Right renal cortex interstitium (tissue), 3 donors: ENCODE results near the gene LCLAT1. TPM values are rescaled to one million over a fixed set of nuclear protein-coding genes. Genes with fewer than 3 reads are reported as not detected.
A peak's percentile ranks its signal among the peaks of the same experiment; 100 is the strongest.

Experiments
- DNase-seq, 3 donors: peaks; one replicate each; pipeline ENCODE4 v3.0.0-alpha.2; 2013; ENCODE audit warnings: low read depth in 3 of 3, low spot score in 2 of 3
- polyA plus RNA-seq, 3 donors: library from polyadenylated mRNA; unstranded; fragments of 120-200 nt; gene quantifications; one replicate each; pipeline ENCODE4 v1.2.1, GENCODE V29; 2013; ENCODE audit not compliant: insufficient read length in 3 of 3

The LCLAT1 gene
- 10 to 100 TPM; 19.6 to 20.5 (median 20.1) TPM for polyA plus RNA-seq

GRCh38 chr2:30447149-30448045 lies at the start of gene LCLAT1:
Gene LCLAT1 (plus strand): TSS chr2:30447246. CDS start chr2:30525591, 78,345 bp downstream.
- DNase-seq: peak in 2 of 3 donors; percentile 69 to 71

DNA sequence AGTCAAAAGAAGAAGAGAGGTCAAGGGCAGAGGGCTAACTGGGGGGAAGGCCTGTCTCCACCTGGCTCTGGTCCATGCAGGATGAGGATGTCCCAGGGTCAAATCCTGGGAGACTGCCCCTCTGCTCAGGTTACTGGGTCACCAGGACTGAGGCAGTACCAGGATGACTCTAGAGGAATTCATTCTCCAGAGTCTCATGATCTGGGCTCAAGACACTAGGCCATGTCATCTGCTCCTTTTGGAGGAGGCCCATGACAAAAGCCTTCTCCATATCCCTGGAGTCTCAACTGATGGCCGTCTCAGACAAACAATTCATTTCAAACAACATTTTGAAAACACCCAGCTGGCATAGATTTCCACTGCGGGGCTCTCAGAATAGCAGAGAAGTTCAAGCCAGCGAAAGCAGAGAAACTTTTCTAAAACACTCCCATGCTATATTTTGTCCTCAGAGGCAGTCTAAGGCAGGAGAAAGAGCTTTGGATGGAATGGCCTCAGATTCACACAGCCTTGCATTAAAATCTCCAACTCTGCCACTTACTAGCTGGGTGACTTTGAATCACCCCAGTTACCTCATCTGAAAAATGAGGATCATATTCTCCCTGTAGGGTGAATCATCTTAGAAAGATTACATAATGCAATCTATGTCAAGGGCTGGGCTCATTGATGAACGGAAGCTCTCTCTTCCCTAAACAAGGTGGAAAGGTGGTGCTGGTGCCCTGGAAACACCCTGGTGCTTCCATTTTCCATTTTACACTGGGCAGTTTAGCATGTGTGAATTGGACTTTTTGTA lies 48.8 kb upstream of the LCLAT1 start:
- no peak for DNase-seq

- DNase-seq: no peak
These were observed 46.7 kb upstream of the LCLAT1 start for GRCh38 chr2:30400151-30400954.

- no peak for DNase-seq
These were observed 44.4 kb upstream of the LCLAT1 start for GRCh38 chr2:30402441-30403182.

DNA sequence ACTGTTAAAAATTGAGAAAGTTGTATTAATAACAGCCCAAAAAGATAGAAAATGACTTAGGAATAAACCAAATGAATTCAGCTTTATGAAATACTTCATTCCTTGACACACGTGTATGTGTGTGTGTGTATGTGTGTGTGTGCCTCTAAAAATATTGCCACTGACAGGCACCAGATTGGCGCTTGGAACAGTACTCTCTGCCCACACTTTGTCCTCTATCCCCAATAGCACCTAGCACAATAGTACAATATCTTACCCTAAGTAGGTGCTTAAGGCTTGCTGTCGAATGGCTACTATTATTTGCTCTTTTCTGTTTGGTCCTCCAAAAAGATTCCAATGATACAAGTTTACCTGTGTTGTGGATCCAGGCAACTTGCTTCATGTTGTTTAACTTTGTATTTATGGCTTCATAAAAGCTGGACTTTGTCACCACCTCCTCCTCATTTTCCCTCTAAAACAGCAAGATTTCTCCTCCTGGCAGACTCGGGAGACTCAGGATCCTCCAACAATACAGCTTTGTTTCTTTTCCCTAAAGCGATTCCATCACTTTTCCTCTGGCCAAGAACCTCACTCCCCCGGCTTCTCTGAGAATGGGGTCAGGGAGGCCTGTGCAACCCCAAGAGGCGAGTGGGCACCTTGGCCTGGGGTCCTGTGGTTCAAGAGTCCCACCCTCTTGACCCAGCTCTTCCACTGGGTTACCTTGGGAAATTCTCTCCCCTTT lies 43.3 kb upstream of the LCLAT1 start:
- no peak for DNase-seq

GRCh38 chr2:30404319-30405259 lies 42.5 kb upstream of the LCLAT1 start:
- DNase-seq: no peak

DNA sequence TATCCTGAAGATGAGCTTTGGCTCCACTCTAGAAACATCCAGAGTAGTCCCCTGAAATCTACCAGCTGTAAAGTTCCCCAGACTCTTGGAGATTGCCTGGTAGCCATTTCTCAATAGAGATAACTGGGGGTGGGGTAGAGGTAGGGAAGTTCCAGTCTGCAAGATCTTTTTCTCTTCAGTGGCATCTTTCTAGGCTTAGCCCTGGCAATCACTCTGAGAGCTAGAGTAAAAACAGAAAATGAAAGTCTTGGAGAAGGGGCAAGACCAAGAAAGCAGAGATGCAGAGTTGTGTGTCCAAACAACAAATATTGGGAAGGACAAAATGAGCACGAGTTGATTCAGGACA lies 41.8 kb upstream of the LCLAT1 start:
- DNase-seq: no peak

- DNase-seq: no peak
These were observed 40.2 kb upstream of the LCLAT1 start for GRCh38 chr2:30406853-30407252.

DNA sequence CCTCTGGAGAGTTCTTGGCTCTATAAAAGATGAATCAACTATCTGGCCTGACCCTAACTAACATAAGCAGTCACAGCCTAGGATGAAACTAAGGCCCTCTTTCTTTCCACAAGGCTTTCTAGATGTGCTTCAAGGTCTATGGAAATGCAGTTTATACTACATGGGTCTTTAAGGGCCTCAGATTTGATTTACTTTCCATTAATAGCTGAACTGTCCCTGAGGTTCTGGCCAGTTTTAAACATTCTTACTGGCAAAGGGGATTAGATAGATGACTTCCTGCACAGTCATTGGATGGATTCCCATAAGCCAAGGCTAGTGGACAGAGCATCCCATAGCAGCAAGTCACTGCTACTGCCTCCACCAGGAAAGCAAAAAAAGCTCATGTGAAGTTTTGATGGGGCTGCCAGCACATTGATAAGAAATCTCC lies 38.1 kb upstream of the LCLAT1 start:
- DNase-seq: no peak

DNA sequence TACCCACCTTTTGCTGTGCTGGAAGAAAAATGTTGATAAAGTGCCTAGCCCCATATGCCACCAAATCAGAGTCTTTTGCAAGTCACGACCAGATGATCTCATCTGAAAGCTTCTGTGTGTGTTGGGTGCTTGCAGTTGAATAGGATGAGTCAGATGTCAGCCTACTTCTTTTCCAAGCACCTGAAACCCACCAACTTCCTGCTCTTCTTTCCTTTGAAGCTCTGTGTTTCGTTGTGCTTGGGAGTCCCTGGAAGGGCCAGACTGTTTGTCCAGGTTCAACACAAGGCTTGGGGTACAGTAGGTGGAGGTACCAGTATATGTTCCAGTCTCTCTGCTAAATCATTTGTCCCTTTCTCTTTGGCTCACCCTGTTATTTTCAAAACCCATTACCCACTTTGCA lies 36.8 kb upstream of the LCLAT1 start:
- DNase-seq: no peak

- DNase-seq: peak in 2 of 3 donors; percentile 73
These were observed 34.9 kb upstream of the LCLAT1 start for GRCh38 chr2:30412047-30412683.

GRCh38 chr2:30412684-30413570 lies 34.1 kb upstream of the LCLAT1 start:
- DNase-seq: no peak

- DNase-seq: no peak
These were observed 32.1 kb upstream of the LCLAT1 start for GRCh38 chr2:30414961-30415360.

- no peak for DNase-seq
These were observed 29.8 kb upstream of the LCLAT1 start for GRCh38 chr2:30417253-30417652.

DNA sequence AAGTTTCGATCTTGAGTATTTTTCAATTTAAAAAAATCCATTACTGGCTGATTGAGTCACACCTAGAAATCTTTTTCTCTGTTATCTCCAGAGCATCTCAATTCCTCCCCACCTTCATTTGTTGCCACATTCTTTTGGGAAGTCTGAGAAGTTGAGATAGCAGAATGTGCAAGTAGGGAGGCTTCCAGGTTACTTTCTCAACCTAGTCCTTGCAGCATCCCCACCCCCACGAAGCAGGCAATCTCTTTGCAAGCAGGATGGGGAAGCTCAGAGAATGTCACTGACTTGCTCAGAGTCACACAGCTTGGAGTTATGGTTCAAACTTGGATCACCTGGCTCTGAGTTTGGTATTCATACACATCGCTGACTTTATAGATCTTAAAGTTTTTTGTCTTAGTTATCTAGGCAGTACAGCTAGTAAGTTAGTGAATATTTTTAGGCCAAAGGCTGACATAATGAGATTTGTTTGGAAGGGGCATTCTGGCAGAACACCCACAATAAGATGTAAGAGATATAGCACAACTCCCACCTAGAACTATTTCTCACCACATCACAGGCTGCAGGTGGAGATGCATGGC lies 25.9 kb upstream of the LCLAT1 start:
- DNase-seq: no peak

- no peak for DNase-seq
These were observed 25.2 kb upstream of the LCLAT1 start for GRCh38 chr2:30421604-30422443.
